Measurements from ENCODE around the gene ZMYM2.

ZMYM2 gene

DNA sequence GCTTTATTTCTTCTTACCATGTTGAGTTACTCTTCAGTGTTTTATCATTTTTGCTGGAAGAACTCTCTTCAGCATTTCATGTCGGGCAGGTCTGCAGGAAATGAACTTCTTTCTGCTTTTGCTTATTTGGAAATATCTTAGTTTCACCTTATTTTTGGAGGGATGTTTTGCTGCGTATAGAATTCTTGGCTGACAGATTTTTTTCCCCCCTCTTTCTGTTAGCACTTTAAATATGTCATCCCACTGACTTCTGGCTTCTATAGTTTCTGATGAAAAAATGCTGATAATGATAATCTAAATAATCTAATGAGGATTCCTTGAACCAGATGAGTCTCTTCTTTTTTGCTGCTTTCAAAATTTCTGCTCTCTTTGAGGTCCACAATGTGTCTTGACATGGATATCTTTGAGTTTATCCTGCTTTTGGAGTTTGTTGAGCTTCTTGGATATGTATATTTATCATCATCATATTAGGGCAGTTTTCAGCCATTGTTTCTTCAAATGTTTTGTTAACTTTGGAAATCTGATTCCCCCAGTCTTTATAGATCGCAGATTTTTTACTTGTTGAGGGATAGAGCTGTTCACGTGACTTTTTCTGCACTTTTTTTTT is 20.4 kb downstream of the ZMYM2 start:
- Histone ChIP-seq H3K27me3 (ENCODE audit: insufficient read depth, low read length, poor library complexity) (no peaks in the 10 kb centered on the region), H3K27ac (ENCODE audit: low read length) (no peak overlapping the region), H3K9me3 (ENCODE audit: insufficient read depth, low read length, severe bottlenecking) (peaks cover 7% of the 10 kb centered on the region), H3K79me2 (ENCODE audit: insufficient read depth, low read length) (peaks cover 90% of the 10 kb centered on the region), H2AFZ (ENCODE audit: low read depth, low read length) (no peak overlapping the region), H3K4me1 (ENCODE audit: insufficient read depth, low read length) (no peaks in the 10 kb centered on the region), H3K4me3 (ENCODE audit: low read depth in 1 of 2, low read length in 2 of 2) (no peak overlapping the region), H3K36me3 (ENCODE audit: insufficient read depth, low read length) (peaks cover 54% of the 10 kb centered on the region), H4K20me1 (ENCODE audit: insufficient read depth, low read length) (peaks cover 13% of the 10 kb centered on the region), H3K9ac (ENCODE audit: low read depth, low read length) (no peak overlapping the region), H3K4me2 (ENCODE audit: insufficient read depth, low read length) (no peak overlapping the region)
- DNase-seq: no peak
- TF ChIP-seq, protein P1, sequence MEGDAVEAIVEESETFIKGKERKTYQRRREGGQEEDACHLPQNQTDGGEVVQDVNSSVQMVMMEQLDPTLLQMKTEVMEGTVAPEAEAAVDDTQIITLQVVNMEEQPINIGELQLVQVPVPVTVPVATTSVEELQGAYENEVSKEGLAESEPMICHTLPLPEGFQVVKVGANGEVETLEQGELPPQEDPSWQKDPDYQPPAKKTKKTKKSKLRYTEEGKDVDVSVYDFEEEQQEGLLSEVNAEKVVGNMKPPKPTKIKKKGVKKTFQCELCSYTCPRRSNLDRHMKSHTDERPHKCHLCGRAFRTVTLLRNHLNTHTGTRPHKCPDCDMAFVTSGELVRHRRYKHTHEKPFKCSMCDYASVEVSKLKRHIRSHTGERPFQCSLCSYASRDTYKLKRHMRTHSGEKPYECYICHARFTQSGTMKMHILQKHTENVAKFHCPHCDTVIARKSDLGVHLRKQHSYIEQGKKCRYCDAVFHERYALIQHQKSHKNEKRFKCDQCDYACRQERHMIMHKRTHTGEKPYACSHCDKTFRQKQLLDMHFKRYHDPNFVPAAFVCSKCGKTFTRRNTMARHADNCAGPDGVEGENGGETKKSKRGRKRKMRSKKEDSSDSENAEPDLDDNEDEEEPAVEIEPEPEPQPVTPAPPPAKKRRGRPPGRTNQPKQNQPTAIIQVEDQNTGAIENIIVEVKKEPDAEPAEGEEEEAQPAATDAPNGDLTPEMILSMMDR (IDR thresholded peaks at IDR 0.05; ENCODE audit: borderline replicate concordance, extremely low read depth, low read length, poor library complexity, severe bottlenecking): no peak
- TF ChIP-seq EZH2 (IDR thresholded peaks at IDR 0.05; ENCODE audit: borderline replicate concordance, low read depth, low read length, severe bottlenecking): no peak
- no peak for ATAC-seq (ENCODE audit: insufficient read depth, low read depth)

DNA sequence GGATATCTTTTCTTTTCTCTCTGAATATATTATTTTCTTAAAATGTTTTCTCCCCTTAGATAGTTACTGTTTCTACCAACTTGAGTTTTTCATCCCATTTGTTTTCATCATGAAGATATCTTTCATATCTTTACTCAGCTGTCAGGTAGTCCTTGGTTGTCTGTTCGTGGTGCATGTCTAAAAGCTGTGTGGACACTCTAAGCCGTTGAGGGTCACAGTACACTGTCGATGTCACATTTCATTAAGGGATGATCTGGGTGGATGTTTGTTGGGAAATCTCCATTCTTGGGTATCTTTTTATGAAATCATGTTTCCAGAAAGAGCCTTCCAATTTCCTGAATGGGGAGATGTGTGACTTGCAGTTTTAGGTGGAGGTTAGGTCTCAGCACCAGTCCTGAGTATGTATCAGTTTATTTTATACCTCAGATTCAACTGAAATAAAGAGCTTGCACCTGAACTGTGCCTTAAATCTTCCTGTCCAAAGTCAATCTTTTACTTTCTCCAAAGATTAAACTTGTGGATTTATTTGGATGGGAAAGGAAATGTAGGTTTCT is 23.2 kb downstream of the ZMYM2 start:
- DNase-seq: no peak
- ATAC-seq (ENCODE audit: insufficient read depth, low read depth): no peak
- no peaks in the 10 kb centered on the region for H3K27me3 ChIP-seq (ENCODE audit: insufficient read depth, low read length, poor library complexity)
- no peak overlapping the region for H3K4me3 ChIP-seq (ENCODE audit: low read depth in 1 of 2, low read length in 2 of 2)
- H3K27ac ChIP-seq (ENCODE audit: low read length): no peak overlapping the region
- no peaks in the 10 kb centered on the region for H3K4me1 ChIP-seq (ENCODE audit: insufficient read depth, low read length)
- H3K79me2 ChIP-seq (ENCODE audit: insufficient read depth, low read length): peaks cover 92% of the 10 kb centered on the region
- H3K36me3 ChIP-seq (ENCODE audit: insufficient read depth, low read length): peaks cover 42% of the 10 kb centered on the region
- no peak overlapping the region for H3K9ac ChIP-seq (ENCODE audit: low read depth, low read length)
- peaks cover 7% of the 10 kb centered on the region for H3K9me3 ChIP-seq (ENCODE audit: insufficient read depth, low read length, severe bottlenecking)
- peaks cover 22% of the 10 kb centered on the region for H4K20me1 ChIP-seq (ENCODE audit: insufficient read depth, low read length)
- no peak overlapping the region for H2AFZ ChIP-seq (ENCODE audit: low read depth, low read length)
- TF ChIP-seq, protein P1 (IDR thresholded peaks at IDR 0.05; ENCODE audit: borderline replicate concordance, extremely low read depth, low read length, poor library complexity, severe bottlenecking): no peak
- no peak for TF ChIP-seq EZH2 (IDR thresholded peaks at IDR 0.05; ENCODE audit: borderline replicate concordance, low read depth, low read length, severe bottlenecking)
- H3K4me2 ChIP-seq (ENCODE audit: insufficient read depth, low read length): no peak overlapping the region

DNA sequence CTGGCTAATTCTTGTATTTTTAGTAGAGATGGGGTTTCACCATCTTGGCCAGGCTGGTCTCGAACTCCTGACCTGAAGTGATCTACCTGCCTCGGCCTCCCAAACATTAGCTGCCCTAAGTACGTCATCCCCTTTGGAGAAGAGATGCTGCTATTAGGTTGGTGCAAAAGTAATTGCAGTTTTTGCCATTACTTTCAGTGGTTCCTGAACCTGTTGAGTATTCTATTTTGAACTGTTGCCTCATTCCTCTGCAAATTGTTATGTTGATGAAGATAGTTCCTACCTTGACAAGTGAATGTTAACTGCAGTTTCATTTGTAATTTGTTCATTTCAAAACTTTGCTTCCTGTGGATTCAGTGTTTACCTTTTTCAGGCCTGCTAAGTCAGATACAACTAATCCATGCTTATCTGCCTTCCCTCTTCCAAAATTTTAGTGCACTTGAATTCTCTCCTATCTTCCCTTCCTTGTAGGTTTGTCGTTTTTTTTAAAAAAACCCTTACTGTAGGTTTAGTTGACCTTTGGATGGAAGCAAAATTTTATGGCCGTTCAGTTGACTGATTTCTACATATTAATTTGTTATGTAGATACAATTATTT is 24.0 kb downstream of the ZMYM2 start:
- H3K4me2 ChIP-seq (ENCODE audit: insufficient read depth, low read length): no peak overlapping the region
- TF ChIP-seq EZH2 (IDR thresholded peaks at IDR 0.05; ENCODE audit: borderline replicate concordance, low read depth, low read length, severe bottlenecking): no peak
- TF ChIP-seq, protein P1 (IDR thresholded peaks at IDR 0.05; ENCODE audit: borderline replicate concordance, extremely low read depth, low read length, poor library complexity, severe bottlenecking): no peak
- no peak overlapping the region for H3K4me3 ChIP-seq (ENCODE audit: low read depth in 1 of 2, low read length in 2 of 2)
- ATAC-seq (ENCODE audit: insufficient read depth, low read depth) (no peak), DNase-seq (no peak)
- H3K9me3 ChIP-seq (ENCODE audit: insufficient read depth, low read length, severe bottlenecking): peaks cover 3% of the 10 kb centered on the region
- peaks cover 38% of the 10 kb centered on the region for H3K36me3 ChIP-seq (ENCODE audit: insufficient read depth, low read length)
- H3K27ac ChIP-seq (ENCODE audit: low read length): no peak overlapping the region
- no peaks in the 10 kb centered on the region for H3K4me1 ChIP-seq (ENCODE audit: insufficient read depth, low read length)
- H3K9ac ChIP-seq (ENCODE audit: low read depth, low read length): no peak overlapping the region
- H4K20me1 ChIP-seq (ENCODE audit: insufficient read depth, low read length): peaks cover 25% of the 10 kb centered on the region
- no peak overlapping the region for H2AFZ ChIP-seq (ENCODE audit: low read depth, low read length)
- peaks cover 92% of the 10 kb centered on the region for H3K79me2 ChIP-seq (ENCODE audit: insufficient read depth, low read length)
- no peaks in the 10 kb centered on the region for H3K27me3 ChIP-seq (ENCODE audit: insufficient read depth, low read length, poor library complexity)
